Head of caudate nucleus (tissue), 42 donors: ENCODE data around the gene MOV10L1.

Experiments used
- DNase-seq, 42 donors: peaks; one replicate each; pipeline versions ENCODE4 v3.0.0 to v3.0.0-alpha.2; 2020 to 2021; ENCODE audit warnings: mixed read lengths in 7 of 42
- intact Hi-C: fragments of 100-400 bp; cut with DNase I; formaldehyde crosslinking; loops from one replicate; pipeline ENCODE4 v1.15.0; 2022

MOV10L1 gene

DNA sequence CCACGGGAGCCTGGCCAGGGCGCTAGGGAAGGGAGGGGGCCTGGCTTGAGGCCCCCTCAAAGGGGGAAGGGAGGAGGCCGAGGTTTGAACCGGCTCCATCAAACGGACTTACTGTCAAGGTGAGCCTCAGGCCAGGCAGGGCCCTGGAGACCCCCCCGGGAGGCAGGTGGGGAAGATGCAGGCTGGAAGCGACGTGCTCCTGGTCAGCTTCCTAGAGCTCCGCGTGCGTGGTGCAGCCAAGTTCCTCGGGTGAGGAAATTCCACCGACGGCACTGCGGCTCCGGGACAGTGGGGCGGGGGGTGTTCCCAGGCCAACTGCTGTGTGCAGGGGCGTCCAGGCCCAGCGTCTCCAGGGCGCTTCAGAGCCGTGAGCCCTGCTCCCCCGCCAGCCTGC is 88.7 kb downstream of the MOV10L1 start:
- peak in 2 of 42 donors; percentile 3 to 4 for DNase-seq
- intact Hi-C loops, result no loop called here

DNA sequence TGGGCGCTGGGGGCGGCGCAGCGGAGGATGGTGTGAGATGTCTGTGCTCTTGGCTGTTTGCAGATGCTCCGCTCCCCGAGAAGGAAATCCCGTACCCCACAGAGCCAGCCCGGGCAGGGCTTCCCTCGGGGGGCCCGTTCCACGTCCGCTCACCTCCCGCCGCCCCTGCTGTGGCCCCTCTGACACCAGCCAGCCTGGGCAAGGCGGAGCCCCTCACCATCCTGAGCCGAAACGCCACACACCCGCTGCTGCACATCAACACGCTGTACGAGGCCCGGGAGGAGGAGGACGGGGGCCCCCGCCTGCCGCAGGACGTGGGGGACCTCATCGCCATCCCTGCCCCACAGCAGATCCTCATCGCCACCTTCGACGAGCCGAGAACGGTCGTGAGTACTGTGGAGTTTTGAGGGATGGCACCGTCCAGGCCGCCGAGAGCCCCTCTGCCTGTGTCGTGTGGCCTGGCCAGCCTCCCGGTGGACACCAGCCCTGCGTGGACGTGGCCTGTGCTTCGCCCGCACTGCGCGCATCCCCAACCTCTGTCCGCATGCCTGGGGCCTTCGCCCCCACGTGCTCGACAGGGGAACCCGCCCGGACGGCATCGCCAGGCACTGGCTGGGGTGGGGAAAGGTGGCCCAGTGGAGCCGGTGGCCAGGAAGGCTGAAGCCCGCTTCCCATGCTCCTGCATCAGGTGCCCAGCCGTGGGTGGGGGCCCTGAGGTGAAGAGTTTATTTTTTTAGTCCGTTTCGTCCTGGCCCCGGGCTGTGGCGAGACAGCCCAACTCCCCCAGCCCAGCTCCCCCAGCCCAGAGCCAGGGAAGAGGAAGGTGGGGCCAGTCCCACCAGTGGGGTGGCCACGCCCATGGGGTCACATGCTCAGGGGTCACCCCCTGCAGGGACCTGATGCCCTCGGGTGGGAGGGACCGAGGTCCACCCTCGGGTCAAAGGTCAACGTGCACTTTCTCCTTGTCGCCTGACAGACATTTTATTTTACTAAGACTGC is 89.4 kb downstream of the MOV10L1 start:
- peak in 3 of 42 donors; percentile 3 to 39 (median 5) for DNase-seq

DNA sequence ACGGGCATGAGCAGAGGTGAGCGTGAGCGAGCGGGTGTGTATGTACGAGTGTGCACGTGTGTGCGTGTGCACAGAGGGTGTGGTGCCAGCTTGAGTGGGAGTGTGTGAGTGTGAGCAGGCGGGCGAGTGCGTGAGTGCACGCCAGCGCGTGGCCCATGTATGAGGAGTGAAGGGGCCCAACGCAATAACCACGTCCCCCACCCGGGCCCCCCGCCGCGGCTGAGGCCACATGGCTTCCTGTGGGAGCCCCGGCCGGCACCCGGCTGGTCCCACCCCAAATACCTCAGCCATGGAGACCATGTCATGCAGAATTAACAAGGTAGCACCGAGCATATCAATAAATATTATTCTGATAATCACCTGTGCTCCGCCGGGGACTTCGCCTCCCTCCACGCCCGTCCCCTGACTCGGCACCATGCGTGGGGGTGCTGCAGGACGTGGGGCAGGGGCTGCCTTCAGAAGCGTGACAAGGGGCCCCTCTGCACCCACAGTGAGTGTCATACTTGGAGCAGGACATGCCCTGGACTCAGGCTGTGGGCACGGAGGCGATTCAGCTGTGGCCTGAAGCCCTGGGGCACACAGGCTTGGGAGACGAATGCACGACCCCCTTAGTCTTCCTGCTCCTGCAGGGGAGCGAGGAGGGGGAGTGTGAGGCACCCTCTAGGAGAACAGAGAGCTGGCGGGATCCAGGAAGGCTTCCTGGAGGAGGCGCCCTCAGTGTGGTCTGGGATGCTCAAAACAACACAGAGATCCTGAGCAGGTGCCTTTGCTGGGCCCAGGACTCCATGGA is 90.3 kb downstream of the MOV10L1 start:
- intact Hi-C loops, result no loop called here
- peak in 2 of 42 donors; percentile 2 to 5 for DNase-seq

More for the DNA sequence above, 89.4 kb downstream of the MOV10L1 start:
- intact Hi-C loops, result no loop called here

DNA sequence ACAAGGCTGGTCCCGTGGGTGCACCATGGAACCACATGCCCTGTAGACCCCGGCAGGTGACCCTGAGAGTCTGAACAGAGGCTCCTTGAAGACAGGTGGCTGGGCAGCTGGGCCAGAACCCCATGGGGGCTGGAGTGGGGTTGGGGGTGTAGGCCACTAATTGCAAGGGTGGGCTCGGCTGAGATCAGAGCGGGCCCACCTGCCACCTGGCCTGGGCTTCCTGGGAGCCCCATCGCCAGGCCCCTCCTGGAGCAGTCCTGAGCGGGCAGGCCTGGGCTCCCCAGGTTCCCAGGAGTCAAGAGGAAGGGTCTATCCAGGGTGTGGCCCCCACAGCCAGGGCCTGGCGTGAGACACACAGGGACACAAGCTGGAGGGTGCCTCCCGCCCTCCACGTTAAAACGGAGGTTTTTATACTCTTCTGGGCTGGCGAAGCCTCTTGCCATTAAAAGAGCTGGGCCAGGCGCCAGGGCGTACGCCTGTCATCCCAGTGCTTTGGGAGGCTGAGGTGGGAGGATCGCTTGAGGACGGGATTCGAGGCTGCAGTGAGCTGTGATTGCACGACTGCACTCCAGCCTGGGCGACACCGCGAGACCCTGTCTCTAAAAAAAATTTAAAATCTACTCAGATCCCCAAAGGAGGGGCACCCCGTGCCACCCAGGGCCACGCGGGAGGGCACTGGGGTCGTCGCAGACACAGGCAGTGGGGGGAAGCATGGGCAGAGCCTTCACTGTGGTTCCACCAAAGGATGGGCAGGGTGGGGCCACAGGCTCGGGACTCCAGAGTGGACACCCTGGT is 91.1 kb downstream of the MOV10L1 start:
- peak in 4 of 42 donors; percentile 3 to 36 (median 16) for DNase-seq
- intact Hi-C loops, result no loop called here

DNA sequence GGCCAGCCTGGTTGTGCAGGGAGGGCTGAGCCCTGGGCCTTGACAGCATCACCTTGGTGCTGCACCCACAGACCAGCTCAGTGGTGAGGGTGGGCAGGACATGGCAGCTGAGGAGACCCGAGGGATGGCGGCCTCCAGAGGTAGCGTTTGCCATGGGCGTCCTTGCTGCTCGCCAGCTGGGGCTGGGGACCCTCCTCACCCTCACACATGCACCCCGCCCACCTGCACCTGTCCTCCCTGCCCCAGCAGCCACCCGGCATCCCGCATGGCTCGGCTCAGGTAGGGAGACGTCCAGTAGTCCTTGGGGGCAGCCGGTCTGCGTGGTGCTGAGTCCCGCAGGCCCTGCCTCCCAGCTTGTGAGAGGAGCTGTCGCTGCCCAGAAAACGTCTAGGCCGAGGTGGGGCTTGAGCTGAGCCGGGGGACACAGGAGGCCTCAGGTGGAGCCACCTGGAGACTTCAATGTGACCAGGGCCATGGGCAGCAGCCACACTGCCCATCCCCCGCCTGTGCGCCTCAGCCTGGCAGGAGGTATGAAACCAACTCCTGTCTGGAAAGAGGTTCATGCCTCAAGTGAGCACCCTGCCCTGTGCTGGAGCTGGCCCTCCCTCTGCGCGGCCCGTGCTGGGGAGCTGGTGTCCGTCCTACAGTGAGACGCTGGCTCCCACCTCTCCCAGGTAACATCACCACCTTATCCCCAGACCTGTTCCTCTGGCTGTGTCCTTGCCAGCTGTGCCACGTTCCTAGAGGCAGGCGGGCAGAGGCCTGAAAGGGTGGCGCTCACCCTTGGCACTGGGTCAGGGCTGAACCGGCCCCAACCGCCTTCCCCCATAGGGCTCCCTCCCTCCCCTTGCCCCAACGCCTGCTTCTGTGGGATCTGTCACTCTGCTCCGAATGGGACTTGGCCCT is 92.6 kb downstream of the MOV10L1 start:
- DNase-seq, result peak in 3 of 42 donors; percentile 6 to 28 (median 17)
- intact Hi-C loops, result no loop called here

DNA sequence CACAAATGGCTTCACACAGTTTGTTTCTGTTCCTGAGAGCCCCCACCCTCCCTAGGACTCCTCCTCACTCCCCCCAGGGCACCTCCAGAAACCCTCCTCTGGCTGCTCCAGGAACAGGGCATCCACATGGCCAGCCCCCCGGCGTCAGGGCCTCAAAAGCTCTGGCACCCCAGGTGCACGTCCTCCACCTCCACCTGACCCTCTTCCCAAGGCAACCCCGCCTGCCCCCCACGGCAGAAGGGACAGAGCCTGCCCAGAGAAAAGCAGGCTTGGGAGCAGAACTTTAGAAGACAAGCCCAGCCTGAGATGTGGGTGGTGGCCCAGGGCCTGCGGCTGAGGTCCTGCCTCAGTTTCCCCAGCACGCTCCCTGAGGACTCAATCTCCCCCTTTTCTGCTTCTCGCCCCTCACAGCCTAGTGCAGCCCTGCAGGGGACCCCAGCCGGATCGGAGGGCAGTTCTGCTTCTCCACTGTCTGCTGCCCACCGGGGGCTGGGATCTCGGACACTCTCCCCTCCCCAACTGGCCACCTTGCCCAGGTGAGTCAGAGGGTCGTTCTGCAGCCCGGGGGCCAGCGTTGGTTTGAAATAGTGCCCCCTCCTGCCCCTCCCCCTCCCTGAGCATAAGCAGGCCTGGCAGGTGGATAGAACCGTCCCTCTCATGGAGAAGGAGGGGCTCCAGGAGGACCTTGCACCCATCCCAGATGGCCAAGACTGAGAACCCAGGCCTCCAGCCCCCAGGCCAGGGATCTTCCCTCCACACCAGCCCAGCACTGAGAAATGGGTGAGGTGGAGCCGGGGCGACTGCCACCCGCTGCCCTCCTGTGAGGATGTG is 93.5 kb downstream of the MOV10L1 start:
- intact Hi-C loops, result no loop called here
- peak in 1 of 42 donors; percentile 3 for DNase-seq

DNA sequence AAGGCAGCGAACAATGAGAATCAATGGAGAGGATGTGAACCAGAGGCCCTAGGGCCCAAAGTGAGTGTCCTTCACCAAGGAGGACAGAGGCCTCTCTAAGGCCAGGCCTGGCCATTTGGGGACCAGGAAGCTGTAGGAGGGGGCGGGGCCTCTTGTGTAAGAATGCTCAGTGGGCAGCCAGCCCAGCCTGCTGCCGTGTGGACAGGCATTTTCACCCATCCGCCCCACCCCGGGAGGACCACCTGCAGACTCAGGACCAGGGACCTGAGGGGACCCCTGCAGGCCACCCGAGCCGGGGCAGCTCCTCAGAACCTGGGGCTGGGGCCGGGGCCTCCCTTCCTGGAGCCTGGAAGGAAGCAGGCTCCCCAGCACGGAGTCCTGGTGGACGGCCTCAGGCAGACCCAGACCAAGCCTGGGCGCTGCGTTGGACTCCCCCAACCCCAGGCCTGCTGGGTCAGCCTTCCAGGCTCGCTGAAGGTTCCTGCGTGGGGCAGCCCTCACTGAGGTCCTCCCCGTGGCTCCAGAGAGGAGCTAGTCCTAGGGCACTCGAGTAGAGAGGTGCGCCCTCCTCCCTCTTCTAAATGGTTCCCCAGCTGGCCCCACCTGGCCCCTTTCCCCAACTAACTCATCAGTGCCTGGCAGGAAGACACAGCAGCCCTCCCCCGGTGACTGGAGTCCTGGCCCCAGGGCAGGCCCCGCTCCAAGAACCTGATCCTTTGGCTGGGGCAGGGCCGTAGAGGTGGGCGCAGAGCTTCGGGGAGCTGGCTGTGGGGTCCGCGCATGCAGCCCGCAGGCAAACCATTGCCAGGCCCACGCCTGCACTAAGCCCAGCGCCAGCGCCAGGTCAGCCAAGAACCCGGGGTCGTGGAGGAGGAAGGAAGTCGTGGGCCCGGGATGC is 94.4 kb downstream of the MOV10L1 start:
- DNase-seq, result peak in 16 of 42 donors; percentile 31 to 71 (median 54)
- intact Hi-C loops, result no loop called here

DNA sequence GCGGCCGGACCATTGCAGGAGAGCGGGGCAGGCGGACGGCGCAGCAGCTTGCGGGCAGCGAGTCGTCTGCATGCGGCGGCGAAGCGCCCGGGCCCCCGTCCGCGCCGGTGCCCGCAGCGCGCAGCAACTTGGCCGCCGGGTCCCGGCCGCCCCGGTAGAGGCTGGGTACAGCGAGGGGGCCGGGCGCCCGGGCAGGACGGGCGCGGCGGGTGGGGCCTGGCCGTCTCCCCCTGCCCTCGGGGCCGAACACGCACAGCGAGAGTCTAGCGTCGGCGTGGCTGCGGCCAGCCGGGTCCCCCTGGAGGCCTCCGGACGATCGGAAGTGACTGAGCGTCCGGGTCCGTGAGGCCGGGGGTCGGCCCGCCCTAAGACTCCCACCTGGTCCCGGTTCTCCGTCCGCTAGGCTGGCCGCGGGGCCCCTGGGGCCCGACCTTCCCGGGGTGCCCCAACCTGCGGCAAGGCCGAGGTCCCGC is 95.1 kb downstream of the MOV10L1 start:
- DNase-seq, result no peak
- intact Hi-C loops, result no loop called here

DNA sequence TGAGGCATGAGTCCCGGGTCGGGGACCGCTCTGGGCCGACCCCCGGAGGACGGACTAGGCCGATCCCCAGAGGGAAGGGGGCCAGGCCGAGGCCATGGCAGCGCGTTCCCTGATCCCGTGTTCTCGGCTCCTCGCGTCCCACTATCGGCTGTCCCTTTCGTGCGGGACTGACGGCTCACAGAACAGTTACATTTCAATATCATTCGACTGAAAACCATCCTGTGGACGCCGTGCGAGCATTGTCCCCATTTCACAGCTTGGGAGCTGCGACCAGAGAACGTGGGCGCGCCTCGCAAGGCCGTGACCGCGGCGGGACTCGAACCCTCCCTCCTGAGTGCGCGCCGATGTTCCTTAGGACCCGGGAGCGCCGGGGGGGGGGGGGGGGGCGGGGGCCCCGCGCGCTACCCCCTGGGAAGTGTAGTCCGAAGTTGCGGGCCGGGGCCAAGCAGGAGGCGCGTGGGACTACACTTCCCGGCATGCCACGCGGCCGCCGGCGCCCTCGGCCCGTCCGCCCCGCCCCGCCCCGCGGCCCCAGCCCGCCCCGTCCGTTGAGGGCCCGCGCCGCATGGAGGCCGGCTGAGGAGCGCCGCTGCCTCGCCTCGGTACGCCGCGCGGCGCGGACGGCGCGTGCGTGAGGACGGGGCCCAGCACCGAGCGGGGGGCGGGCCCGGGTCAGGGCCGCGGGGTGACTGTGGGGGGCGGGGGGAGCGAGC is 95.7 kb downstream of the MOV10L1 start, which contains the start of gene TRABD:
TRABD (plus strand) TSS at position 539 of the 713 bp plus-strand sequence. CDS start 7,148 bp downstream, outside the sequence.
- intact Hi-C loops, result no loop called here
- DNase-seq, result peak; percentile 59 to 96 (median 91)

DNA sequence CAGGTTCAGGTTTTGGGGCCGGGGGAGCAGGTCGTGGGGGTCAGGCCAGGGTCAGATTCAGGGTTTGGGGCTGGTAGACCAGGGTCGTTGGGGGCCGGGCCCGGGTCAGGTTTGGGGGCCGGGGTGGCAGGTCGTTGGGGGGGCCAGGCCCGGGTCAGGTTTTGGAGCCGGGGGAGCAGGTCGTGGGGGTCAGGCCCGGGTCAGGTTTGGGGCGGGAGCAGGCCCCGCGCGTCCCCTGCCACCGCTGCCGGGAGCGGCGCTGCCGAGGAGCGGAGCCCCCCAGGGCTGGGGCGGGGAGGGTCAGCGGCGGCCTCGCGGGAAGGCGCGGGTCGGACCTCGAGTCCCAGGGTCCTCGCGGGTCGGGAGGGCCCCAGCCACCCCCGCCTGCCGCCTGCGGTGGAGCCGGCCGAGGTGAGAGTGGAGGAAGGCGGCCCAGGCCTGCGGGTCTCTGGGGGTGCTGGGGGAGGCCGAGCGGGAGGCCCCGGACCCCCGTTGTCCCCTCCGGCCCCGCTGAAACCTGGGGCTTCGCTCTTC is 96.4 kb downstream of the MOV10L1 start:
- peak in 1 of 42 donors; percentile 51 for DNase-seq
- intact Hi-C loops, result no loop called here

DNA sequence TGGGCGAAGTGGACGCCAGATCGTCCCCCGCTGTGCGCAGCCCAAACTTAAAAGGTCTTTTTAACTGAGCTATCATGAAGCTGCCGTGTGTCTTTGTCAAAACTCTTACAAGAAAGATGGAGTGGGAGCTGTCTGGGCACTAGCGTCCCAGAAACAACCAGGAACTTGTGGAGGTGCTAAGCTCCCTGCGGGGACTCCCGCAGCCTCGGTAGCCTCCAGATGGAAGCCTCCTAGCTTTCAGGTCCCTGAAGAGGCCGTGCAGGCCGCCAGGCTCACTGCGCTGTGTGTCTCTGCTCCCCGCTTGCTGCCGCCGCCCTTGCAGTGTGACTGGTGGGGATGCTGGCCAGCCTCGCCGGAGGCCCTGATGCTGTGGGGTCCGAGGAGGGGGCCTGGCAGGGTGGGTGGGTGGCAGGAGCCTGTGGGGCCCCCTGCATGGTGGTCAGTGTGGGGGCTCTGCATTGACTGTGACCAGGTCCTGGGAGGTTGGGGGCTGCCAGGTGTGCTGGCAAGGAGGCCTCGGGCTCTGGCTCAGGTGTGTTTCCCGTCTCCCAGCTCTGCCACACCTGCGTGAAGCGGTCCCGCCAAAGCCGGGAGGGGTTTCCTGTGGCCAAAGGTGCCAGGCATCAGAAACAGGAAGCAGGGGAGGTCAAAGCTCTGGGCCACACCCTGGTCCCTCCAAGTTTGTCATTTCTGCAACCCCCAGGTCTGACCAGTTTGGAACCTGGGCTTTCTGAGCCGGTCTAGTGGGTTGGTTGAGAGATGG is 97.1 kb downstream of the MOV10L1 start:
- DNase-seq, result peak in 1 of 42 donors; percentile 4

DNA sequence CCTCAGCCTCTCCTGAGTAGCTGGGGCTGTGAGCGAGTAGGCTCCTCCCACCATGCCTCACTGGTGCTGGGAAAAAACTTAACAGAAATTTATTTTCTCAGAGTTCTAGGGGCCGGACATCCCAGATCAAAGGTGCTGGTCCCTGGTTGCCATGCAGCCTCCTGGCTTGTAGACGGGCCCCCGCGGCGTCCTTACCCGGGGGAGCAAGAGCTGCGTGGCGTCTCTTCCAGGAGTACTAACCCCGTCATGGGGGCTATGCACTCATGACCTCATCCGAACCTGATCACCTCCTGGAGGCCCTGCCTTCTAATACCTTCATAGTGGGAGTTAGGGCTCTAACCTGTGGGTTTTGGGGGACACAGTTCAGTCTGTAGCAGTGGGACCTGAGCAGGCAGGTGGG is 98.5 kb downstream of the MOV10L1 start:
- intact Hi-C loops, result no loop called here
- peak in 1 of 42 donors; percentile 3 for DNase-seq

More for the DNA sequence above, 97.1 kb downstream of the MOV10L1 start:
- intact Hi-C loops, result no loop called here

DNA sequence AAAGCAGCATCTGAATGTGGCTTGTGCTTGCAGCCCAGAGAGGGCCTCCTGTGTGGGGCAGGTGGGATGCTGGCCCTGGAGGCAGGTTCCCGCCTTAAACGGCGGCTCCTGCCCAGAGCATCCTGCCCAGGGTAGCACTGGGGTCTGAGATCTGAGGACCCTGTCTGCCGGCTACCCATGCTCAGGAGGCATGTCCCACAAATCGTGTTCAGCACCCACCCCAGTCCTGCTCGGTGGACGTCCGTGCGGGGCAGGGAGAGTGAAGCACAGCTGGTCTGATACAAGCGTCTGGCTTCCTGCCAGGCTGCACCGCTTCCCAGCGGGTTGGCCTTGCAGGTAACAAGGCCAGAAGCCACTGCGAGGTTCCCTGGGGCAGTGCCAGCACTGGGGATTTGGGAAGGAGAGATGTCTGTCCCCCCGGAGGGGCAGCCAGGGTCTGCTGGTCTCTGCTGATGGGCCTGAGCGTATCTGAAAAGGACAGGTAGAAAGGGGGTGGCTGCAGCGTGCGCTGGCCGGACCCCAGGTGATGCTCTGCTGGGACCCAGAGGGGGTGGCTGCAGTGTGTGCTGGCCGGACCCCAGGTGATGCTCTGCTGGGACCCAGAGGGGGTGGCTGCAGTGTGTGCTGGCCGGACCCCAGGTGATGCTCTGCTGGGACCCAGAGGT is 99.5 kb downstream of the MOV10L1 start:
- DNase-seq, result no peak
- intact Hi-C loops, result no loop called here

DNA sequence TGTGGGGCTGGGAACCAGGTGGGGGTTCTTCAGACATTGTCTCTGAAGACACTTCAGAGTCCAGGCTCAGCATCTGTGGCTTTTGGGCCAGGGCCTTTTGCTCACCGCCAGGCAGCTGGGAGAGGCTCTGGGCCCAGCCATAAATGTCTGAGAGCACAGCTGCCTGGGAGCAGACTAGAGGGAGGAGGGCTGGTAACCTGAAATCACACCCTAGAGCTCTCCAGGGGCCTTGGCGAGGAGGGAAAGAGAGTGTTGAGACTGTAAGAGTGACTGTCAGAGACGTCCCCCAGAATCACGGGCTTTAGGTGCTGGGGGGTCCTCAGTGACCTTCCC is 100.0 kb downstream of the MOV10L1 start:
- no peak for DNase-seq
- intact Hi-C loops, result loop anchor here (10.0 kb wide), 1 partner anchor 225 kb away; the partner anchor contains the start of gene PIM3
